HCT116 (cell line): Measurements from ENCODE around the gene ADAMTS14.

ENCODE experiments used
- CTCF ChIP-seq, 3 experiments: fragments of 200-600 bp in 1 of 3; sonication (generic) in 1 of 3; IDR thresholded peaks in 2 of 3; conservative IDR thresholded peaks in 1 of 3; 2 replicates each; pipeline ENCODE4 v1.5.1; 2012 to 2017; ENCODE audit warnings: low read depth in 2 of 3, low read length in 2 of 3, antibody characterized with exemption in 1 of 3, borderline replicate concordance in 1 of 3, control low read depth in 1 of 3, mild to moderate bottlenecking in 1 of 3, mixed read lengths in 1 of 3, mixed run types in 1 of 3, moderate library complexity in 1 of 3; ENCODE audit not compliant: insufficient read depth in 1 of 3
- POLR2A ChIP-seq: IDR thresholded peaks from 2 replicates; pipeline ENCODE4 v1.7.0; 2011; ENCODE audit warnings: borderline replicate concordance; ENCODE audit not compliant: insufficient read depth, insufficient read length; ENCODE audit errors: extremely low read depth
- REST ChIP-seq: IDR thresholded peaks from 2 replicates; pipeline ENCODE4 v1.6.1; 2012; ENCODE audit warnings: low read depth
- YY1 ChIP-seq: IDR thresholded peaks from 2 replicates; pipeline ENCODE4 v1.6.1; 2011; ENCODE audit warnings: low read length, low read depth, moderate library complexity, mild to moderate bottlenecking; ENCODE audit not compliant: insufficient replicate concordance; ENCODE audit errors: extremely low read depth
- ZBTB33 ChIP-seq: IDR thresholded peaks from 2 replicates; pipeline ENCODE4 v1.6.1; 2011; ENCODE audit warnings: mild to moderate bottlenecking, low read length, moderate library complexity; ENCODE audit not compliant: insufficient replicate concordance; ENCODE audit errors: extremely low read depth
- ZNF274 ChIP-seq: fragments of 200-500 bp; sonication (Bioruptor generic); IDR thresholded peaks from 2 replicates; pipeline ENCODE4 v1.6.1; 2014; ENCODE audit warnings: mild to moderate bottlenecking, low read depth, low read length, inconsistent platforms

- TF ChIP-seq CTCF (IDR thresholded peaks at IDR 0.05 in 2 of 3, conservative IDR thresholded peaks at IDR 0.05 in 1 of 3; ENCODE audit: borderline replicate concordance in 1 of 3, insufficient read depth in 1 of 3, low read depth in 2 of 3, low read length in 2 of 3) (no peak), REST (no peak), ZNF274 (no peak), YY1 (no peak), ZBTB33 (no peak), POLR2A (no peak)
Observed at GRCh38 chr10:70650718-70651117, 21.6 kb upstream of the ADAMTS14 start.
